Left lung (tissue), 10 donors: Measurements from ENCODE around the gene KHDC4. TPM values are rescaled to one million over a fixed set of nuclear protein-coding genes. Genes with fewer than 3 reads are reported as not detected.

Experiments used
- ATAC-seq: fragments of 200-7000 bp; cut with Tn5 transposase; one replicate; pipeline ENCODE4 v1.9.1; 2020; ENCODE audit warnings: moderate library complexity
- DNase-seq, 4 donors: peaks; one replicate each; pipeline ENCODE4 v3.0.0-alpha.2; 2013 to 2020
- H3K27ac ChIP-seq, 2 donors: fragments of 200-600 bp; sonication (generic) in 1 of 2; one replicate each; pipeline versions ENCODE4 v1.5.0 to v1.8.0; 2020 to 2021
- H3K27me3 ChIP-seq, 2 donors: fragments of 200-600 bp; sonication (generic) in 1 of 2; one replicate each; pipeline versions ENCODE4 v1.5.0 to v1.8.0; 2020 to 2021
- H3K36me3 ChIP-seq, 2 donors: fragments of 200-600 bp; sonication (generic) in 1 of 2; one replicate each; pipeline versions ENCODE4 v1.5.0 to v1.8.0; 2020 to 2021
- H3K4me1 ChIP-seq, 2 donors: fragments of 200-600 bp; one replicate each; pipeline ENCODE4 v1.8.0; 2021
- H3K4me3 ChIP-seq, 2 donors: fragments of 200-600 bp; sonication (generic) in 1 of 2; one replicate each; pipeline versions ENCODE4 v1.5.0 to v1.8.0; 2020 to 2021; ENCODE audit warnings: mild to moderate bottlenecking in 1 of 2
- H3K9me3 ChIP-seq, 2 donors: fragments of 200-600 bp; sonication (generic) in 1 of 2; one replicate each; pipeline versions ENCODE4 v1.5.0 to v1.8.0; 2020 to 2021
- CTCF ChIP-seq, 2 donors: fragments of 200-600 bp; sonication (generic) in 1 of 2; IDR thresholded peaks; one replicate each; pipeline versions ENCODE4 v1.5.0 to v1.8.0; 2021; ENCODE audit warnings: antibody characterized with exemption in 2 of 2
- intact Hi-C, 2 donors: fragments of 100-400 bp; cut with DNase I; formaldehyde crosslinking; loops; one replicate each; pipeline versions ENCODE4 v1.11.2 to v1.14.2; 2022
- polyA plus RNA-seq, 6 donors: library from polyadenylated mRNA; unstranded; fragments of 120-200 nt; gene quantifications; one replicate each; pipeline ENCODE4 v1.2.1, GENCODE V29; 2013; ENCODE audit not compliant: insufficient read length in 6 of 6
- total RNA-seq, 2 donors: library from RNA; stranded (reverse); fragmentation: NEBNext Ultra II Directional; extraction: Animal tissue kit (Norgen Biotek cat#: 25700); gene quantifications; one replicate each; pipeline ENCODE4 v1.2.1, GENCODE V29; 2021
- donor health status: DM: no; HTN: yes; CAD: no.
- donor health status: DM: no; HTN: no; CAD: no.

The KHDC4 gene
- total and polyA plus RNA-seq, 8 donors = 38.2 to 86.8 (median 72.6) TPM

GRCh38 chr1:155947741-155948140 lies 13.5 kb upstream of the KHDC4 start:
- ATAC-seq = no peak
- H3K36me3 ChIP-seq = peaks cover 6 to 75% of the 10 kb centered on the region in 2 donors
- H3K27ac ChIP-seq = no peak overlapping the region

GRCh38 chr1:155947292-155947691 lies 13.1 kb upstream of the KHDC4 start:
- H3K27ac ChIP-seq = peak overlapping the region in 1 of 2 donors; percentile 8
- intact Hi-C loops = no loop called here

More at GRCh38 chr1:155947741-155948140, 13.5 kb upstream of the KHDC4 start:
- H3K9me3 ChIP-seq = no peaks in the 10 kb centered on the region
- H3K4me3 ChIP-seq = no peak overlapping the region
- H3K4me1 ChIP-seq = peaks cover 0 to 52% of the 10 kb centered on the region in 2 donors
- no peak for TF ChIP-seq CTCF (IDR thresholded peaks at IDR 0.05)
- no peaks in the 10 kb centered on the region for H3K27me3 ChIP-seq
- no peak for DNase-seq
- intact Hi-C loops = no loop called here

GRCh38 chr1:155946633-155947219 lies 12.5 kb upstream of the KHDC4 start:
- TF ChIP-seq CTCF (IDR thresholded peaks at IDR 0.05) = no peak
- ATAC-seq = no peak
- H3K36me3 ChIP-seq = peaks cover 0 to 65% of the 10 kb centered on the region in 2 donors

More at GRCh38 chr1:155947292-155947691, 13.1 kb upstream of the KHDC4 start:
- ATAC-seq (no peak), DNase-seq (no peak)
- Histone ChIP-seq H3K4me3 (no peak overlapping the region), H3K4me1 (peaks cover 0 to 56% of the 10 kb centered on the region in 2 donors), H3K36me3 (peaks cover 2 to 70% of the 10 kb centered on the region in 2 donors), H3K27me3 (no peaks in the 10 kb centered on the region), H3K9me3 (no peaks in the 10 kb centered on the region)
- no peak for TF ChIP-seq CTCF (IDR thresholded peaks at IDR 0.05)

GRCh38 chr1:155944444-155944799 lies 10.2 kb upstream of the KHDC4 start:
- Histone ChIP-seq H3K4me3 (no peak overlapping the region), H3K4me1 (peaks cover 22 to 85% of the 10 kb centered on the region in 2 donors), H3K36me3 (peaks cover 0 to 42% of the 10 kb centered on the region in 2 donors), H3K27ac (peak overlapping the region in 1 of 2 donors; percentile 16), H3K27me3 (no peaks in the 10 kb centered on the region), H3K9me3 (no peaks in the 10 kb centered on the region)
- no peak for ATAC-seq
- no peak for TF ChIP-seq CTCF (IDR thresholded peaks at IDR 0.05)
- intact Hi-C loops = no loop called here
- DNase-seq = no peak

More at GRCh38 chr1:155946633-155947219, 12.5 kb upstream of the KHDC4 start:
- H3K4me3 ChIP-seq = no peak overlapping the region
- DNase-seq = no peak
- H3K4me1 ChIP-seq = peaks cover 3 to 62% of the 10 kb centered on the region in 2 donors
- no peaks in the 10 kb centered on the region for H3K27me3 ChIP-seq
- no peaks in the 10 kb centered on the region for H3K9me3 ChIP-seq
- intact Hi-C loops = no loop called here
- H3K27ac ChIP-seq = peak overlapping the region in 1 of 2 donors; percentile 68

- DNase-seq (no peak), ATAC-seq (no peak)
- H3K9me3 ChIP-seq = no peaks in the 10 kb centered on the region
- peak overlapping the region in 1 of 2 donors; percentile 57 for H3K27ac ChIP-seq
- no peaks in the 10 kb centered on the region for H3K27me3 ChIP-seq
- H3K4me1 ChIP-seq = peaks cover 22 to 96% of the 10 kb centered on the region in 2 donors
- TF ChIP-seq CTCF (IDR thresholded peaks at IDR 0.05) = no peak
- H3K36me3 ChIP-seq = peaks cover 0 to 24% of the 10 kb centered on the region in 2 donors
- intact Hi-C loops = no loop called here
- no peak overlapping the region for H3K4me3 ChIP-seq
These were observed 8.4 kb upstream of the KHDC4 start for GRCh38 chr1:155942578-155943141.
